Activated CD8-positive, alpha-beta T cell treated with anti-CD3 and anti-CD28 coated beads for 36 hours (primary cell): Measurements from ENCODE around the gene TOR1B. TPM values are rescaled to one million over a fixed set of nuclear protein-coding genes. Genes with fewer than 3 reads are reported as not detected.
A peak's percentile ranks its signal among the peaks of the same experiment; 100 is the strongest.

Experiments used
- ATAC-seq: fragments of 200-7000 bp; cut with Tn5 transposase; one replicate; pipeline ENCODE4 v1.10.0; 2021; ENCODE audit warnings: mild to moderate bottlenecking, moderate library complexity
- CTCF ChIA-PET: fragments of 350-600 bp; sonication (Branson Sonifier 250); formaldehyde crosslinking; loops from one replicate; lab custom pipeline; 2021; ENCODE audit warnings: antibody characterized with exemption; lab: Charles Lee
- POLR2A ChIA-PET: fragments of 350-600 bp; sonication (Branson Sonifier 250); formaldehyde crosslinking; loops from one replicate; lab custom pipeline; 2021; ENCODE audit warnings: antibody characterized with exemption; lab: Charles Lee
- DNase-seq: peaks from one replicate; pipeline ENCODE4 v3.0.0-alpha.2; 2020
- H3K27ac Mint-ChIP-seq: one replicate; pipeline ENCODE4 v1.8.0; 2021; ENCODE audit warnings: mild to moderate bottlenecking, mixed read lengths
- H3K27me3 Mint-ChIP-seq: one replicate; pipeline ENCODE4 v1.8.0; 2021; ENCODE audit warnings: mixed read lengths
- H3K36me3 Mint-ChIP-seq: one replicate; pipeline ENCODE4 v1.8.0; 2021; ENCODE audit warnings: low read depth, mixed read lengths
- H3K4me1 Mint-ChIP-seq: one replicate; pipeline ENCODE4 v1.8.0; 2021; ENCODE audit warnings: low read depth, mixed read lengths
- H3K4me3 Mint-ChIP-seq: one replicate; pipeline ENCODE4 v1.8.0; 2021; ENCODE audit warnings: mild to moderate bottlenecking, moderate library complexity, mixed read lengths
- H3K9me3 Mint-ChIP-seq: one replicate; pipeline ENCODE4 v1.8.0; 2021; ENCODE audit warnings: mixed read lengths
- intact Hi-C: fragments of 100-400 bp; cut with micrococcal nuclease; formaldehyde crosslinking; loops from one replicate; pipeline ENCODE4 v1.10.0; 2022
- total RNA-seq, 2 experiments: library from RNA; stranded (reverse); gene quantifications; one replicate each; pipeline ENCODE4 v1.2.3, GENCODE V29; 2021
- TF ChIP-seq, protein P1 (sequence below): fragments of 200-600 bp; IDR thresholded peaks from one replicate; pipeline ENCODE4 v1.8.0; 2022; ENCODE audit warnings: antibody characterized with exemption, mild to moderate bottlenecking

Gene TOR1B
- total RNA-seq, 2 experiments from 2014 or later = 18.5 to 19.8 TPM

DNA sequence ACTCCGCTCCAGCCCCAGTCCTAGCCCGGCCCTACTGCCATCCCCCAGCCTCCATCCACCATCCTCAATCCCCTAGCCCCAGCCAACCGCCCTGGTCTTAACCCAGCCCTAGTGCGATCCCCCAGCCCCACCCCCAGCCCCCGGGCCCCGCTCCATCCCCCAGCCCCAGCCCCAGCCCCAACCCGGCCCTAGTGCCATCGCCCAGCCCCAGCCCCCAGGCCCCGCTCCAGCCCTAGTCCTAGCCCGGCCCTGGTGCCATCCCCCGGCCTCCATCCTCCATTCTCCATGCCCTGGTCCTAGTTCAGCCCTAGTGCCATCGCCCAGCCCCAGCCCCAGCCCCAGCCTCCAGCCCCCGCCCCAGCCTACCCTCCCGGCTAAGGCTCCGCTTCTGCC is 20.6 kb downstream of the TOR1B start:
- Mint-ChIP-seq H3K9me3 (no peaks in the 10 kb centered on the region), H3K4me1 (peaks cover 12% of the 10 kb centered on the region), H3K27me3 (no peaks in the 10 kb centered on the region), H3K27ac (peak overlapping the region; percentile 61), H3K36me3 (peaks cover 36% of the 10 kb centered on the region), H3K4me3 (peak overlapping the region; percentile 86)
- DNase-seq (peak; percentile 23), ATAC-seq (peak; percentile 38)
- TF ChIP-seq, protein P1, sequence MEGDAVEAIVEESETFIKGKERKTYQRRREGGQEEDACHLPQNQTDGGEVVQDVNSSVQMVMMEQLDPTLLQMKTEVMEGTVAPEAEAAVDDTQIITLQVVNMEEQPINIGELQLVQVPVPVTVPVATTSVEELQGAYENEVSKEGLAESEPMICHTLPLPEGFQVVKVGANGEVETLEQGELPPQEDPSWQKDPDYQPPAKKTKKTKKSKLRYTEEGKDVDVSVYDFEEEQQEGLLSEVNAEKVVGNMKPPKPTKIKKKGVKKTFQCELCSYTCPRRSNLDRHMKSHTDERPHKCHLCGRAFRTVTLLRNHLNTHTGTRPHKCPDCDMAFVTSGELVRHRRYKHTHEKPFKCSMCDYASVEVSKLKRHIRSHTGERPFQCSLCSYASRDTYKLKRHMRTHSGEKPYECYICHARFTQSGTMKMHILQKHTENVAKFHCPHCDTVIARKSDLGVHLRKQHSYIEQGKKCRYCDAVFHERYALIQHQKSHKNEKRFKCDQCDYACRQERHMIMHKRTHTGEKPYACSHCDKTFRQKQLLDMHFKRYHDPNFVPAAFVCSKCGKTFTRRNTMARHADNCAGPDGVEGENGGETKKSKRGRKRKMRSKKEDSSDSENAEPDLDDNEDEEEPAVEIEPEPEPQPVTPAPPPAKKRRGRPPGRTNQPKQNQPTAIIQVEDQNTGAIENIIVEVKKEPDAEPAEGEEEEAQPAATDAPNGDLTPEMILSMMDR = no peak
- intact Hi-C loops = no loop called here
- ChIA-PET POLR2A (interaction anchor here (0.6 to 3.2 kb wide), 8 partner anchors 9 to 185 kb away, joined by 3 to 17 read pairs (median 8); partner anchors contain the start of genes C9orf78, TOR1B and USP20), CTCF (no interaction called here)

GRCh38 chr9:129823935-129824601 is 21.1 kb downstream of the TOR1B start, which contains the start of gene TOR1A:
TOR1A (minus strand) TSS chr9:129824136; CDS start chr9:129824085, 51 bp downstream.
- peak within 1 kb of the TSS; percentile 61 for H3K27ac Mint-ChIP-seq
- no peaks in the 10 kb centered on the region for H3K9me3 Mint-ChIP-seq
- TF ChIP-seq, protein P1 = no peak
- peaks cover 12% of the 10 kb centered on the region for H3K4me1 Mint-ChIP-seq
- no peaks in the 10 kb centered on the region for H3K27me3 Mint-ChIP-seq
- H3K36me3 Mint-ChIP-seq = peaks cover 35% of the 10 kb centered on the region
- POLR2A ChIA-PET = interaction anchor here (0.6 to 3.1 kb wide), 7 partner anchors 9 to 185 kb away, joined by 3 to 17 read pairs (median 8); partner anchors contain the start of genes C9orf78, TOR1B and USP20
- peak; percentile 92 for ATAC-seq
- intact Hi-C loops = no loop called here
- CTCF ChIA-PET = no interaction called here
- peak; percentile 97 for DNase-seq
- H3K4me3 Mint-ChIP-seq = peak within 1 kb of the TSS; percentile 86

- H3K4me3 Mint-ChIP-seq = no peak overlapping the region
- no peak overlapping the region for H3K27ac Mint-ChIP-seq
- ATAC-seq (no peak), DNase-seq (no peak)
- no peaks in the 10 kb centered on the region for H3K27me3 Mint-ChIP-seq
- peaks cover 12% of the 10 kb centered on the region for H3K4me1 Mint-ChIP-seq
- intact Hi-C loops = no loop called here
- POLR2A ChIA-PET = interaction anchor here (0.6 to 1.4 kb wide), 4 partner anchors 9 to 650 kb away, joined by 3 to 7 read pairs (median 3); partner anchors contain the start of genes C9orf78 and USP20
- H3K9me3 Mint-ChIP-seq = no peaks in the 10 kb centered on the region
- TF ChIP-seq, protein P1 = no peak
- CTCF ChIA-PET = no interaction called here
- peaks cover 43% of the 10 kb centered on the region for H3K36me3 Mint-ChIP-seq
Observed at GRCh38 chr9:129826344-129826743, 23.4 kb downstream of the TOR1B start.

DNA sequence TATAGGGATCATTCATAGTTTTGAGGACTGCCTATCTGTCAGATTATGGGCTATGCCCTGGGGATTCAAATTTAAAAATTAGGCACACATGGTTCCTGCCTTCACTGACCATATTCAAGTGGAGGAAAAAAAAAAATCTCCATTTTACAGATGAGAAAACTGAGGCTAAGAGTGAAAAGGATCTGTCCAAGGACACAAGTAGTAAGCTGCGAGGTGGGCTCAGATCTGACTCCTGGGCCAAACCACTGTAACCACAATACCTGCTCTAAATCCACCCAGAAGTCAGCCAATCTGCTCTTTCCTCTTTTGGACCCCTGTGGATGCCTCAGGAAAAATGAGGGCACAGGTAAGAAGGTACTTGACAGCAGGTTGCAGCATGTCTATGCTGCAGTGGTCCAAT is 23.8 kb downstream of the TOR1B start:
- ATAC-seq (no peak), DNase-seq (no peak)
- peaks cover 12% of the 10 kb centered on the region for H3K4me1 Mint-ChIP-seq
- ChIA-PET CTCF (no interaction called here), POLR2A (interaction anchor here (0.7 to 1.4 kb wide), 4 partner anchors 9 to 317 kb away, joined by 3 to 7 read pairs (median 3); partner anchors contain the start of genes C9orf78 and USP20)
- peaks cover 43% of the 10 kb centered on the region for H3K36me3 Mint-ChIP-seq
- no peak overlapping the region for H3K4me3 Mint-ChIP-seq
- H3K9me3 Mint-ChIP-seq = no peaks in the 10 kb centered on the region
- TF ChIP-seq, protein P1 = no peak
- no peak overlapping the region for H3K27ac Mint-ChIP-seq
- no peaks in the 10 kb centered on the region for H3K27me3 Mint-ChIP-seq
- intact Hi-C loops = no loop called here

DNA sequence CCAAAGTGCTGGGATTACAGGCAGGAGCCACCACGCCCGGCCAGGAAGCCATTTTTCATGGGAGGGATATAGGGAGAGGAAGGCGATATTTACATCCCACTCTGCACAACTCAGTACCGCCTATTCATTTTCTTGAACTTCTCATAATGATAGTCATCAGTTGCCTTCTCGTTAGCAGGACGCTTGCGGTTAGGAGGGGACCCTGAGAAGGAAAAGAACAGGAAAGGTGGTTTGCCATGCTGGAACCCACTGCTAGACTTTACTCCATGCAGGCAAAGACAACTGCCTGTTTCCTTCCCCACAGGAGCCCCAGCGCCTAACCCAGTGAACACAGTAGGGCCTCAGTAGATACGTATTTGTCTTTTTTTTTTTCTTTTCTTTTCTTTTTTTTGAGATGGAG is 25.1 kb downstream of the TOR1B start:
- no peaks in the 10 kb centered on the region for H3K9me3 Mint-ChIP-seq
- H3K27me3 Mint-ChIP-seq = no peaks in the 10 kb centered on the region
- TF ChIP-seq, protein P1 = no peak
- intact Hi-C loops = no loop called here
- ATAC-seq = no peak
- no peak overlapping the region for H3K4me3 Mint-ChIP-seq
- peaks cover 37% of the 10 kb centered on the region for H3K36me3 Mint-ChIP-seq
- ChIA-PET CTCF (no interaction called here), POLR2A (interaction anchor here (1.4 kb wide), 1 partner anchor 41 kb away, joined by 4 read pairs; no protein-coding TSS in a partner anchor)
- peaks cover 4% of the 10 kb centered on the region for H3K4me1 Mint-ChIP-seq
- H3K27ac Mint-ChIP-seq = peak overlapping the region; percentile 67
- no peak for DNase-seq
